Neural crest cell (in vitro differentiated cells): ENCODE measurements around the gene PROKR1. TPM values are rescaled to one million over a fixed set of nuclear protein-coding genes. Genes with fewer than 3 reads are reported as not detected.
"Not testable (repeated sequence)": the region's sequence is repeated elsewhere in the genome, so short reads cannot be mapped to it uniquely, and the experiment has no call there.

Experiments
- DNase-seq: peaks from one replicate; pipeline ENCODE4 v3.0.0; 2021; ENCODE audit warnings: low read depth, mixed read lengths, low spot score
- H3K27ac Mint-ChIP-seq: one replicate; pipeline ENCODE4 v1.8.0; 2021; ENCODE audit warnings: mild to moderate bottlenecking, mixed read lengths; ENCODE audit not compliant: unreplicated experiment
- H3K27me3 Mint-ChIP-seq: 2 replicates; pipeline ENCODE4 v1.8.0; 2021; ENCODE audit warnings: low read depth, mild to moderate bottlenecking, mixed read lengths
- H3K36me3 Mint-ChIP-seq: 2 replicates; pipeline ENCODE4 v1.8.0; 2021; ENCODE audit warnings: low read depth, mild to moderate bottlenecking, mixed read lengths
- H3K4me1 Mint-ChIP-seq: 2 replicates; pipeline ENCODE4 v1.8.0; 2021; ENCODE audit warnings: mixed read lengths
- H3K4me3 Mint-ChIP-seq: one replicate; pipeline ENCODE4 v1.8.0; 2021; ENCODE audit warnings: mild to moderate bottlenecking, mixed read lengths
- H3K9me3 Mint-ChIP-seq: 2 replicates; pipeline ENCODE4 v1.8.0; 2021; ENCODE audit warnings: mixed read lengths
- CTCF ChIP-seq: fragments of 200-600 bp; sonication (generic); conservative IDR thresholded peaks from 2 replicates; pipeline ENCODE4 v1.5.0; 2021; ENCODE audit warnings: antibody characterized with exemption, mild to moderate bottlenecking
- total RNA-seq: library from RNA; stranded (reverse); gene quantifications from 2 replicates; pipeline ENCODE4 v1.2.1, GENCODE V29; 2021

The PROKR1 gene
- total RNA-seq, 1 donor from 2014 or later: 0.16 TPM

- Mint-ChIP-seq H3K4me3 (no peak overlapping the region), H3K27ac (no peak overlapping the region), H3K27me3 (no peaks in the 10 kb centered on the region), H3K4me1 (peaks cover 12% of the 10 kb centered on the region), H3K9me3 (peaks cover 8% of the 10 kb centered on the region), H3K36me3 (peaks cover 14% of the 10 kb centered on the region)
- DNase-seq: no peak
- TF ChIP-seq CTCF: no peak
Measured at GRCh38 chr2:68675470-68675869, 32.1 kb downstream of the PROKR1 start.

- not testable (repeated sequence) for H3K27ac Mint-ChIP-seq, H3K9me3 Mint-ChIP-seq, DNase-seq, H3K4me3 Mint-ChIP-seq, H3K27me3 Mint-ChIP-seq
- Mint-ChIP-seq H3K4me1 (peaks cover 12% of the 10 kb centered on the region), H3K36me3 (peaks cover 21% of the 10 kb centered on the region)
Measured at GRCh38 chr2:68677837-68678236, 34.5 kb downstream of the PROKR1 start.

- H3K4me3 Mint-ChIP-seq: peak overlapping the region; percentile 87
- not testable (repeated sequence) for H3K27me3 Mint-ChIP-seq, H3K9me3 Mint-ChIP-seq
- H3K4me1 Mint-ChIP-seq: peaks cover 12% of the 10 kb centered on the region
- H3K36me3 Mint-ChIP-seq: peaks cover 21% of the 10 kb centered on the region
- DNase-seq: peak; percentile 39
- H3K27ac Mint-ChIP-seq: peak overlapping the region; percentile 96
Measured at GRCh38 chr2:68679166-68679916, 36.0 kb downstream of the PROKR1 start.

DNA sequence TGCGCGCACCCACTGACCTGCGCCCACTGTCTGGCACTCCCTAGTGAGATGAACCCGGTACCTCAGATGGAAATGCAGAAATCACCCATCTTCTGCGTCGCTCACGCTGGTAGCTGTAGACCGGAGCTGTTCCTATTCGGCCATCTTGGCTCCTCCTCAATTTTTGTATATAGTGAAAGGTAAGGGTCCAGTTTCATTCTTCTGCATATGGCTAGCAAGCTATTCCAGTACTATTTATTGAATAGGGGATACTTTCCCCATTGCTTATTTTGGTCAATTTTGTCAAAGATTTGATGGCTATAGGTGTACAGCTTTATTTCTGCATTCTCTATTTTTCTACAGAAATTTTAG is 36.5 kb downstream of the PROKR1 start:
- H3K9me3 Mint-ChIP-seq, H3K27me3 Mint-ChIP-seq: not testable (repeated sequence)
- peaks cover 12% of the 10 kb centered on the region for H3K4me1 Mint-ChIP-seq

GRCh38 chr2:68684197-68684596 is 40.8 kb downstream of the PROKR1 start:
- peaks cover 7% of the 10 kb centered on the region for H3K4me1 Mint-ChIP-seq

More for the DNA sequence above, 36.5 kb downstream of the PROKR1 start:
- DNase-seq: not testable (repeated sequence)
- Mint-ChIP-seq H3K27ac (peak overlapping the region; percentile 96), H3K4me3 (peak overlapping the region; percentile 87), H3K36me3 (peaks cover 21% of the 10 kb centered on the region)

GRCh38 chr2:68686178-68686577 is 42.8 kb downstream of the PROKR1 start:
- Mint-ChIP-seq H3K4me3 (no peak overlapping the region), H3K36me3 (no peaks in the 10 kb centered on the region), H3K27ac (no peak overlapping the region), H3K4me1 (no peaks in the 10 kb centered on the region), H3K27me3 (no peaks in the 10 kb centered on the region), H3K9me3 (peaks cover 2% of the 10 kb centered on the region)
- no peak for TF ChIP-seq CTCF
- no peak for DNase-seq

More at GRCh38 chr2:68684197-68684596, 40.8 kb downstream of the PROKR1 start:
- Mint-ChIP-seq H3K27ac (no peak overlapping the region), H3K9me3 (peaks cover 7% of the 10 kb centered on the region), H3K27me3 (no peaks in the 10 kb centered on the region), H3K36me3 (peaks cover 15% of the 10 kb centered on the region), H3K4me3 (no peak overlapping the region)
- no peak for TF ChIP-seq CTCF
- no peak for DNase-seq

DNA sequence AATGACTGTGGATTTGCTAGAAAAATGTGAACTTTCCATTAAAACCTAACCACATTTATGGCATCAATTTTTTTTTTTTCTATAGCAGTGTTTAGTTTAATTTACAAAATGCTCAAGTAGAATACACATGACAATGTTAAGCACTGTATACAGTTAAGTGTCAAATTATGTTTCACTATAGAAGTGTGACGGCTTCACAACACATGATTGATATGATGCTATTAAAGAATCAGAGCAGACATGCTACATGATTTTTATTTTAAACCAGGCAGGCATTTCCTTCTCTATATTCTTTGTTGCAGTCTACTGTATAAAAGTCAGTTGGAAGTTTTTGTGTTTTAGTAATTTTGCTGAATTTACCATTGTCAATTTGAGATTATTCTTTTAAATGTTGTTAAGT is 43.6 kb downstream of the PROKR1 start:
- H3K9me3 Mint-ChIP-seq: peaks cover 2% of the 10 kb centered on the region

More for the DNA sequence above, 43.6 kb downstream of the PROKR1 start:
- DNase-seq: no peak
- Mint-ChIP-seq H3K4me3 (no peak overlapping the region), H3K36me3 (no peaks in the 10 kb centered on the region), H3K4me1 (no peaks in the 10 kb centered on the region), H3K27me3 (no peaks in the 10 kb centered on the region), H3K27ac (no peak overlapping the region)
- no peak for TF ChIP-seq CTCF
